GM12873 (cell line): Measurements from ENCODE around the gene CDC73.

Experiments
- TF ChIP-seq, protein P1 (sequence below): IDR thresholded peaks from 2 replicates; pipeline ENCODE4 v1.5.1; 2012; ENCODE audit warnings: low read depth, mild to moderate bottlenecking, moderate library complexity, low read length, control low read depth; ENCODE audit not compliant: insufficient read depth; ENCODE audit errors: missing control alignments

The CDC73 gene

DNA sequence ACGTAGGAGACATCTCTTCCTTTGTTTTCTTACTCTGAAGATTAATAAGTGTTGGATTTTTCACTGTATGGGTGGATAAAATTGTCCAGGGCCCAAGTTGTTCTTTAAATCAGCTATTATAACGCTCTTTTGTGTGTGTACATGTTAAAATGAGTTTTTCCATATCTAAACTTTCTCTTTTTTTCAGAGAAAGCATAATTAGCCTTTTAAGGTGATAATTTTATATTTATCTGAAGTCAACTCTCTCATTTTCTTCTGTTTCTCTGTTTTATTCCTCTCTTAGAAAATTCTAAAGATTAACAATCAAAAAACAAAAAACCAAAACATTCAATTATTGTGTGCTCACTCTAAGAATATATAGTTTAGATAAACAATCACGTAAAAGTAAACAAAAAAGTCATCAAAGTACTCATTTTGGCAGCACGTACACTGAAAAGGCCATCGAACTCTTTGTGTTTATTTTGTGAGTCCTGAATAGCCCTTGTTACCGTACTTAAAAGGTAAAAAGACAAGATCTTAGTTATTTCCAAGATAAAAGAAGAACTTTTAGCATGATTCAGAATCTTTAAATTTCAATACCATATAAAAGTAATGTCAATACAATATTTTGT, 7.2 kb upstream of the CDC73 start:
- TF ChIP-seq, protein P1, sequence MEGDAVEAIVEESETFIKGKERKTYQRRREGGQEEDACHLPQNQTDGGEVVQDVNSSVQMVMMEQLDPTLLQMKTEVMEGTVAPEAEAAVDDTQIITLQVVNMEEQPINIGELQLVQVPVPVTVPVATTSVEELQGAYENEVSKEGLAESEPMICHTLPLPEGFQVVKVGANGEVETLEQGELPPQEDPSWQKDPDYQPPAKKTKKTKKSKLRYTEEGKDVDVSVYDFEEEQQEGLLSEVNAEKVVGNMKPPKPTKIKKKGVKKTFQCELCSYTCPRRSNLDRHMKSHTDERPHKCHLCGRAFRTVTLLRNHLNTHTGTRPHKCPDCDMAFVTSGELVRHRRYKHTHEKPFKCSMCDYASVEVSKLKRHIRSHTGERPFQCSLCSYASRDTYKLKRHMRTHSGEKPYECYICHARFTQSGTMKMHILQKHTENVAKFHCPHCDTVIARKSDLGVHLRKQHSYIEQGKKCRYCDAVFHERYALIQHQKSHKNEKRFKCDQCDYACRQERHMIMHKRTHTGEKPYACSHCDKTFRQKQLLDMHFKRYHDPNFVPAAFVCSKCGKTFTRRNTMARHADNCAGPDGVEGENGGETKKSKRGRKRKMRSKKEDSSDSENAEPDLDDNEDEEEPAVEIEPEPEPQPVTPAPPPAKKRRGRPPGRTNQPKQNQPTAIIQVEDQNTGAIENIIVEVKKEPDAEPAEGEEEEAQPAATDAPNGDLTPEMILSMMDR, result no peak

DNA sequence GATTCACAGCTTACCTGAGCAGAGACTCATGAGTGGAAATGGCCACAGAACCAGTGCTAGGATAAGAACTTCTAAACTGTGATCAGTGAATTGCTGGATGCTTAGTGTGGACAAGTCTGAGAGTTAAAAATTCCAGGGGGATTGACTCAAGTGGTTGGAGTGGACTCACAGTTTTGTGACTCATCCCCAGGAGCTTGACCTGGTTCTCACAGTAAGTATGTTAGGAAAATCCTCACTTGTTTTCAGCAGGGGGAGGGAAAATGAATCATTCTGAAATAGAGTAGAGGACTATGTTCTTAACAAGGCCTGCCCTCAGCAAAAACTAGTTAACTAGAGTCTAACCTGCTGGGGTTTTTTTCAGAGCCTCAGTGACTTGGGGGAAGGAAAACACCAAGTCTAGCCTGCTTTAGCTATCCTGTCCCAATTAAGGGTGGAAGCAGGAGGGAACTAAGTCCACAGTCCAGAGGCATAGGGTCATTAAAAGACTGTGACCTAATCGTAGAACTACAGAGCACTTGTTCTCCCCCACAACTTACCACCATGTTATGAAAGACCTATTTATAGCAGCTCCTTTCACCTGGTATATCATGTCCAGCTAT, 6.1 kb upstream of the CDC73 start:
- TF ChIP-seq, protein P1, result no peak

DNA sequence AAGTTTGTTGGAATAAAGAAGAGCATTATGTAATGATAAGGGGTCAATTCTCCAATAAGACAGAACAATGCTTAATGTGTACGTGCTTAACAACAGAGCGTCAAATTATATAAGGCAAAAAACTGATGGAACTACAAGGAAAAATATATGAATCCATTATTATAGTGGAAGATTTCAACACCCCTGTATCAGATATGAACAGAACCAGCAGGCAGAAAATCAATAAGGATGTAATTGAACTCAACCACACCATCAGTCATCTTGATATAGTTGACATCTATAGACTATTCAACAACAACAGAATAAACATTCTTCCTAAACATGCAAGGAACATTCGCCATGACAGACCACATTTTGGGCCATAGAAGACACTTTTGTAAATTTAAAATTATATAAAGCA, 3.6 kb upstream of the CDC73 start:
- TF ChIP-seq, protein P1, result no peak

DNA sequence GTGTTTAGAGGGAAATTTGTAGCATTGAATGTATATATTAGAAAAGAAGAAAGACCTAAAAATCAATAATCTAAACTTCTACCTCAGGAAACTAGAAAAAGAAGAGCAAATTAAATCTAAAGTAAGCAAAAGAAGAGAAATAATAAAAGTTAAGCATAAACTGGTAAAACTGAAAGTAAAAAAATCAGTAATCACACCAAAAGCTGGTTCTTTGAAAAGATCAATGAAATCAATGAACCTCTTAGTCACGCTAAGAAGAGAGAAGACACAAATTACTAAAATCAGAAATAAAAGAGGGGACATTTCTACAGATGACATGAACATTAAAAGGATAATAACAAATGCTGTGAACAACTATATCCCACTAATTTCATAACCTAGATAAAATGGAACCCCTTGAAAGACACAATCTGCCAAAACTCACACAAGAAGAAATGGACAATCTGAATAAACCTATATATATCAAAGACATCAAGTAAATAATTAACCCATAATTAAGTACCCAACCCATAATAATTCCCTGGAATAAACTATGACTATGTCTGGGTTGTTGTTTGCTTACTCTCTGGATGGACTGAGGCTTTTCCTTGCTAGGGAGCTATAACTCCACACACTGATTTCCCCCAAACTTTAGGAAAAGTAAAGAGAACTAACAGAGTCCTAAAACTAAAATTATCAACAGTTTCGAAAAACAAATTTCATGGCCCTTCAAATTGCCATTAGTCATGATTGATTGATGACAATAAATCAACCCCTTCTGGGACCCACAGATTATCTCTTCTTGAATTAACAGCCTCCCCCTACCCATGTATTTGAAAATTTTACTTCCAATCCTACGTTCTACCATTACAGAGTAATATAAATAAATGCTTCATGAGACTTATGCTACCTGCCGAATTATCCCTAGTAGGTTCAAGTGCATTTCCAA, 2.8 kb upstream of the CDC73 start:
- TF ChIP-seq, protein P1, result no peak

DNA sequence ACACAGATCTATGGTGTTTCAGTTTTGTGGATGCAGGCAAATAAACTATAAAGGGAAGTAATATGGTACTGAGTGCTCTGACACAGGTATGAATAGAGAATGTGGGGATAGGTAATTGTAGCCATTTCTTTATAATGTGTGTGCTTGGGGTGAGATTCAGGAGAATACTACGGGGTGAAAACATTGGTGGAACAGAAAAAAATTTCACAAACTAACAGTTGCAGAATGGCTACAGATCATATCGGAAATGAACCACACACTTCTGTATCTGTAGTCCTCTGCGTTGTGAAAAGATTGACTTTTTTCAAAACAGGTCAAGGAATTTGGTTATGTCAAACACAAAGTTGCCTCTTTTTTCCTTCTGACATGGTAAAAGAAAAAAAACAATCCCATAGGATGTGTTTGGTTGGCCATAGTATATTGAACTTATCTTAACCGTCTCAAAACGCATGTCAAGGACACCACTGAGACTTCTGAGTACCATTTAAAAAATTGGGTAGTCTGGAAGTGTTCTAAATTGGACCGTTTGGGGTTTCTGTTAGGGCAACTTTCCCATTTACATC, 1.1 kb upstream of the CDC73 start:
- TF ChIP-seq, protein P1, result no peak

DNA sequence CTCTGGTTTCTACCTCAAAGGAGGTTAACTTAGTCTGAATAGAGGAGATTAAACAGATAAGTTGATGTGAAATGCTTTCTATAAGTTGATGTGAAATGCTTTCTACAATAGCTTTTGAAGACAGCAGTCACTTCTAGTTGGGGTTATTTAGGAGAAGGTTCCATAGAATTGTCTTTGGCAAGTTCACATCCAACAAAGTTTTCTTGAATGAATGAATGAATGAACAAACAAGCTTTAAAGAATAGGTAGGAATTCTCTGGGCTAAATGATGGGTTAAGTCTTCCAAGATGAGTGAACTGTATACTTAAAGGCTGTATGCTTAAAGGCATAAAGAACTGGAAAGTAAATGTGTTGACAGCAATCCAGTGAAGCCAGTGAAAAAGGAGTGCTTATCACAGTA, 1.9 kb downstream of the CDC73 start:
- TF ChIP-seq, protein P1, result no peak

DNA sequence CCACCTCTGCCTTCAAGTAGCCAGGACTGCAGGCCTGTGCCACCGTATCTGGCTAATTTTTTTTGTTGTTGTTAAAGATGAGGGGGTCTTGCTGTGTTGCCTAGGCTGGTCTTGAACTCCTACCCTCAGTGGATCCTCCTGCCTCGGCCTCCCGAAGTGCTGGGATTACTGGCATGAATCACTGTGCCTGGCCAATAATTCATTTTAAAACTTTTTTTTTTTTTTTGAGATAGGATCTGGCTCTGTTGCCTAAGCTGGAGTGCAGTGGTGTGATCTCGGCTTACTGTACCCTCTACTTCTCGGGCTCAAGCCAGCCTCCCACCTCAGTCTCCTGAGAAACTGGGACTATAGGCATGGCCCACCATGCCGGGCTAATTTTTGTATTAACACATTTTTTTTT, 3.5 kb downstream of the CDC73 start:
- TF ChIP-seq, protein P1, result no peak
